Liver (tissue), 5 donors: ENCODE measurements around the gene ZNF722. TPM values are rescaled to one million over a fixed set of nuclear protein-coding genes. Genes with fewer than 3 reads are reported as not detected.

Source experiments
- polyA plus RNA-seq, 2 donors: library from polyadenylated mRNA; stranded (reverse) in 1 of 2; unstranded in 1 of 2; fragments of 200-250 nt in 1 of 2; fragments of >200 nt in 1 of 2; fragmentation: Nextera tagmentation in 1 of 2; extraction: Ambion mirVana in 1 of 2; gene quantifications; one replicate each; pipeline versions ENCODE4 v1.2.1 to v1.2.3, GENCODE V29; 2013 to 2015
- small RNA-seq: library from RNA; depleted of rRNA; stranded (forward); fragments of <200 nt; gene quantifications from one replicate; pipeline ENCODE3, GENCODE V24; 2014
- total RNA-seq, 2 donors: library from RNA; depleted of rRNA; stranded (reverse); fragments of >200 nt; gene quantifications; one replicate each; pipeline ENCODE4 v1.2.3, GENCODE V29; 2014
- donor health status: healthy.
- donor health status: healthy.
- donor health status: healthy.

The ZNF722 gene
- total and polyA plus RNA-seq, 4 donors: not detected

Small RNAs within 50 kb of the gene (small RNA-seq; reads per million reads assigned to genes)
- gene AC092634.1 (not detected), gene AC092634.7 (not detected), gene VN1R36P (not detected)

Other genes starting within 250 kb of the ZNF722 start
- gene ZNF727, start 46.6 kb downstream of the ZNF722 start, total RNA-seq: under 1 TPM; 0.05 to 0.50 TPM
- gene ZNF727, start 46.6 kb downstream of the ZNF722 start, polyA plus RNA-seq: under 1 TPM in 1 of 2 donors, not detected in 1; 0.05 TPM
- gene ZNF735, start 208.4 kb downstream of the ZNF722 start, total RNA-seq: not detected
- gene ZNF735, start 208.4 kb downstream of the ZNF722 start, polyA plus RNA-seq: not detected
- not detected for gene ZNF679, start 229.6 kb downstream of the ZNF722 start, total RNA-seq
- not detected for gene ZNF679, start 229.6 kb downstream of the ZNF722 start, polyA plus RNA-seq